Activated naive CD8-positive, alpha-beta T cell treated with anti-CD3 and anti-CD28 coated beads, Interleukin-2, amount 10 ng/mL, durations not matched to agents 7 days and 5 days (primary cell): ENCODE results near the gene HSD11B2. TPM values are rescaled to one million over a fixed set of nuclear protein-coding genes. Genes with fewer than 3 reads are reported as not detected.

Experiments
- ATAC-seq: fragments of 150-1000 bp; cut with Tn5 transposase; one replicate; pipeline ENCODE4 v1.10.0; 2021; ENCODE audit warnings: low read depth, moderate library complexity
- POLR2A ChIA-PET: fragments of 350-600 bp; sonication (Branson Sonifier 250); formaldehyde crosslinking; loops from one replicate; lab custom pipeline; 2021; ENCODE audit warnings: antibody characterized with exemption; lab: Charles Lee
- DNase-seq: peaks from one replicate; pipeline ENCODE4 v3.0.0; 2021
- H3K27ac Mint-ChIP-seq: one replicate; pipeline ENCODE4 v1.8.0; 2022; ENCODE audit warnings: mild to moderate bottlenecking, mixed read lengths
- H3K27me3 Mint-ChIP-seq: one replicate; pipeline ENCODE4 v1.8.0; 2022; ENCODE audit warnings: mild to moderate bottlenecking, moderate library complexity, mixed read lengths
- H3K36me3 Mint-ChIP-seq: one replicate; pipeline ENCODE4 v1.8.0; 2021; ENCODE audit warnings: mild to moderate bottlenecking, mixed read lengths
- H3K4me1 Mint-ChIP-seq: one replicate; pipeline ENCODE4 v1.8.0; 2021; ENCODE audit warnings: mixed read lengths
- H3K4me3 Mint-ChIP-seq: one replicate; pipeline ENCODE4 v1.8.0; 2022; ENCODE audit warnings: mild to moderate bottlenecking, moderate library complexity, mixed read lengths
- H3K9me3 Mint-ChIP-seq: one replicate; pipeline ENCODE4 v1.8.0; 2021; ENCODE audit warnings: mixed read lengths
- total RNA-seq, 2 experiments: library from RNA; stranded (reverse); gene quantifications; one replicate each; pipeline ENCODE4 v1.2.3, GENCODE V29; 2021

Gene HSD11B2
- total RNA-seq, 2 experiments from 2014 or later = not detected

DNA sequence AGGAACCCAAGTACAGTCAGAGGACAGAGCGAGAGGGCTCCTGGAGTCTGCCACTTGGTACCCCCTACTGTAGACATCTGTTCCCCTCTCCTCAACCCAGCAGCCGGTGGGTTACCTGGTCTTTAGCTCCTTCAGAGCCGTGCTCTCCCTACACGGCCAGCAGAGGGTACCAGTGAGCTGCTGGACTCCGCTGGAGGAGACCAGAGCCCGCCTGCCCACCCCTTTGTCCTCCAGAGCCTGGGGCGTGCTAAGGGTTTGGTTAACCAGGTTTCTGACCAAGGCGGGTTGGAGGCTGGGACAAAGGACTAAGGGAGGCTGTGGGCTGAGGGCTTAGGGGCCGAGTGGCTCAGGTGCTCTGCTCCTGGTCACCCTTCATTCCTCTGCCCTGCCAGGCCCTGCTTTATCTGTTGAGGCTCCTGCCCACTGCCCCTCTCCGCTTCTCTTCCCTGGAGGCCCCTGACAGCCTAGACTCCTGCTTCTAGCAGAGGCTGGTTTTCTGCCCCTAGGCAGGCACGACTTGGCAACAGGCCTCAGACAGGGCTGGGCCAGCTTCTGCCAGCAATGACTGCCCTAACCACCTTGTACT, 2.7 kb upstream of the HSD11B2 start:
- no peak overlapping the region for H3K27ac Mint-ChIP-seq
- peaks cover 48% of the 10 kb centered on the region for H3K27me3 Mint-ChIP-seq
- ATAC-seq = peak; percentile 53
- H3K4me3 Mint-ChIP-seq = no peak overlapping the region
- H3K9me3 Mint-ChIP-seq = no peaks in the 10 kb centered on the region
- DNase-seq = peak; percentile 68
- no peaks in the 10 kb centered on the region for H3K36me3 Mint-ChIP-seq
- POLR2A ChIA-PET = interaction anchor here (0.6 to 1.2 kb wide), 4 partner anchors 12 to 53 kb away, joined by 3 to 4 read pairs (median 3); partner anchors contain the start of genes ATP6V0D1 and ZDHHC1
- H3K4me1 Mint-ChIP-seq = peaks cover 7% of the 10 kb centered on the region

DNA sequence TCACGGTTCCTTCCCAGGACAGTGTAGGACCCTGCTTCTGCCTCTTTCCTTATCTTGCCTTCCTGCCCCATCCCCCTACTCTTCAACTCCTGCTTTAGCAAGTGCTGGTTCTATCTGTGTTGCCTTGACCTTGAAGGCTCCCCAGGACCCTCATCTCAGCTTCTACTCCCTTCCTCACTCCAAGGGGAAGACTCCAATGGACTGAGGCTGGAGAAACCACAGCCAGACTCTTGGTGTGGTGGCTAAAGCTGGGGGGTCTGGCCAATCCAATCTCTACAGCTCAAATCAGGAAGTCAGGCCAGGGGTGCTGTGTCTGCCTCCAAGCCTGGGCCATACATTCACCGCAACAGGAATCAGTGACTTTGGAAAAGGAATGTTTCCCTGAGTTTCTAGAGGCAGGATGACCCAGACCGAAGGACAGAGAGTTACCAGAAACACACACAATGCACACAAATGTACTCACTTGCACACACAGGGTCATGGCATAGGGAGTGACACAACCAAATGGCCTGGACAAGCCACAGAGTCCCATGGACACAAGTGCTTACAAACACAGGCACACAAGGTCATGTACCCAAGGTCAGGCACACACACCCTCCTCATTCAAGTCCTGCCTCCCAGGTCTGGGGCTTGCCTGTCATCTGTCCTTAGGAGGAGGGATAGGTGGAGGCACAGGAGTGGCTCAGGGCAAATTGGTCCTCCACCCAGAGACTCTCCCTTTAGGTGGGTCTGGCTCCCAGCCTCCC, 1.7 kb upstream of the HSD11B2 start:
- POLR2A ChIA-PET = no interaction called here
- Mint-ChIP-seq H3K36me3 (no peaks in the 10 kb centered on the region), H3K4me3 (peak overlapping the region; percentile 43), H3K27me3 (peaks cover 45% of the 10 kb centered on the region), H3K4me1 (peaks cover 7% of the 10 kb centered on the region), H3K9me3 (no peaks in the 10 kb centered on the region), H3K27ac (no peak overlapping the region)
- no peak for ATAC-seq
- DNase-seq = no peak

DNA sequence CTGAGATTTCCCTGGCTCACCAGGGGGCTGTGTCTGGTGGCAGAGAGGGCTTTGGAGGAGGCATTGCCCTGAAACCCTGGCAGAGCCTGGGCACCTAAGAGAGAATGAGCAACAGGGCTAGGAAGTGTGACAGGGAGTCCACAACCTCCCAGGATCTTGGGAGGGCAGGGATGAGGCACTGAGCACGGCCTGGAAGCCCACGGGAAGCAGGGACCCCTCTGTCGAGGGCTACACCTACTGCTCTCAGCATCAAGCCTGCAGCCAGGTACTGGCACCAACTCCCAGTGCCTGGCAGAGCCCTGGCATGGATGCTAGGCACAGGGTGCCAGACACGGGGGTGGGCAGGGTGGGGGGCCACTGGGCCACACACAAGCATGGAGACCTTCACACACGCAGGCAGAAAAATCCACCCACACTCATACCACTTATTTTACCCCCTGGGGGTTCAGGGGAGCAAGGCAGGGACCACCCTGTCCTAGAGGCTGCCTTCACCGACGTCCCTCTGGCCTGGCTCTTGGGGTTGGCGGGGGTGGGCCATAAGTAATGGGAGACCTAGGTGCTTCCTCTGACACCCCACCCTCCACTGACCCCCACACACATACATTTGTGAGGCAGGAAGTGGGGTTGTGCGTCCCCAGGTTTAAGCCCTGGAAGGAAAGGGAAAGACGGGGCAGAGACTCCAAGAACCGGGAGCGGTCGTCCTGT, 970 bp upstream of the HSD11B2 start:
- Mint-ChIP-seq H3K4me1 (peaks cover 7% of the 10 kb centered on the region), H3K27me3 (peaks cover 43% of the 10 kb centered on the region), H3K4me3 (peak overlapping the region; percentile 77), H3K27ac (no peak overlapping the region), H3K36me3 (no peaks in the 10 kb centered on the region), H3K9me3 (no peaks in the 10 kb centered on the region)
- DNase-seq (no peak), ATAC-seq (no peak)
- POLR2A ChIA-PET = no interaction called here

DNA sequence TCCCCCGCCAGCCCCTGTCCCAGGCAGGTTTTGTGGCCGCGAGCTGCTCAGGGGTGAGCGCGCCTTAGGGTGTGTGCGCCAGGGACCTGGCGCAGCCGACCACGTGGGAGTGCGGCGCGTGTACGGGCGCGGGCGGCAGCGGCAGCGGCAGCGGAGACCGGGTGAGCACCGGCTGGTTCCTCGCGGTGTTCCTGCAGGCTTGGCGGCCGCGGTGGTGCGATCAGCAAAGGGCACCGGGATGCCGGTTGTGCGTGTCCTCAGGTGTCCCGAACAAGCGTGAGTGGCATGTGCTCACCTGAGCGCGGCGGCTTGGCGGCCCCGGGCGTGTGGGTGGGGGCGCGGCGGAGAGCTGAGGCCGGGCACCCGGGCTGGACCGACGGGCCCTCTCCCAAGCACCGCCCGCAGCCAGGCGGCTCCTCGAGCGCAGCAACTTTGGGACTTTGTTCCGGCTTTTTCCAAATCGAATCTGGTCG, 381 bp upstream of the HSD11B2 start:
- Mint-ChIP-seq H3K27ac (no peak overlapping the region), H3K4me1 (peaks cover 7% of the 10 kb centered on the region), H3K36me3 (no peaks in the 10 kb centered on the region), H3K27me3 (peaks cover 38% of the 10 kb centered on the region), H3K4me3 (peak overlapping the region; percentile 77), H3K9me3 (no peaks in the 10 kb centered on the region)
- POLR2A ChIA-PET = no interaction called here
- peak; percentile 54 for DNase-seq
- peak; percentile 23 for ATAC-seq

DNA sequence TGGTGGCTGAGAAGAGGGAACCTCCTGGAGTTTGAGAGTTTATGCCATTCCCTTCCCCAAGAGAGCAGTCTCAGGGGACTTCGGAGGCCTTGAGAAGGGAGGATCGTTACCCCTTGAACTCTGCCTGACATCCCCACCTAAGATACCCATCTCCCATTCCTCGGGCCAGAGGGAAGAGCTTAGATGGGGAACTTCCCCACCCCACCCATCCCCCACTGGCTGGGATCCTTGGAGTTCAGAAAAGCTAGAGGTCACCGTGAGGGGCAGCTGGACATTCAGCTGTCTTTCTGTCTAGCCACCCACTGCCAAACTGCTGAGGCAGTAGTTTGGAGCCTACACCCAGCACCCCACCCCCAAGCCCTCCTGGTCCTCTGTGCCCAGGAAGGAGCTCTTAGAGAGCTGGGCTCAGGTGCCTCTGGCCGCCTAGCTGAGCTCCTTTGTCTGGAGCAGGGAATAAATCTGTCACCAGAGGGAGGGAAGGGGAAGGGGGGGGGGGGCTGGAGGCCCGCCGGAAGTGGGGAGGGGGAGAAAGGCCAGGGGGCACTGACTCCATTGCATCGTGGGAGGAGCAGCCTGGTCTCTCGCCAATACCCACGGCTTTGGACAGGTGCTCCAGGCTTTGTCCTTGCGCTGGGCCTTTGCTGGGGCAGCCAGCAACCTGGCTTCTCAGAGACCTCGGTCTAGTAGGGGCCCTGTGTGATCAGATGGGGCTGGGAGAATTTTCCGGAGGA, 1.0 kb downstream of the HSD11B2 start:
- peaks cover 7% of the 10 kb centered on the region for H3K4me1 Mint-ChIP-seq
- H3K27ac Mint-ChIP-seq = no peak overlapping the region
- H3K27me3 Mint-ChIP-seq = peaks cover 33% of the 10 kb centered on the region
- DNase-seq (no peak), ATAC-seq (no peak)
- peaks cover under 1% of the 10 kb centered on the region for H3K36me3 Mint-ChIP-seq
- H3K9me3 Mint-ChIP-seq = no peaks in the 10 kb centered on the region
- POLR2A ChIA-PET = no interaction called here
- H3K4me3 Mint-ChIP-seq = peak overlapping the region; percentile 49

DNA sequence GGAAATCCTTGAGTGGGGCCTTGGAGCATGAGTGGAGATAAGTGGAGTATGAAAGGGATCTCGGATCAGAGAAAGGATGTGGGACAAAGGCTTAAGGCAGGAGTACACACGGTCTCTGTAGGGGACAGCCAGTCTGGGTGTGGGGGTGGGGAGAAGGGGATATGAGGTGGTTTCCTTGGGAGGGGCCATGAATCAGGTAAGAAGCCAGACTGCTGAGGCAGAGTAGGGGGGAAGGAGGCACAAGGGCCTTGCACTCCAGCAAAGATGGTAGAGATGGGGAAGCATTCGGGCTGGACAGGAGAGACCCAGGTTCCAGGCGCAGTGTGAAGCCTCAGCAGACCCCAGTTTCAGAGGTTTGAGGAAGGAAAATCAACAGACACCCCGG, 1.6 kb downstream of the HSD11B2 start:
- H3K27me3 Mint-ChIP-seq = peaks cover 33% of the 10 kb centered on the region
- H3K27ac Mint-ChIP-seq = no peak overlapping the region
- H3K9me3 Mint-ChIP-seq = no peaks in the 10 kb centered on the region
- no peak for DNase-seq
- ATAC-seq = no peak
- peaks cover 3% of the 10 kb centered on the region for H3K36me3 Mint-ChIP-seq
- H3K4me3 Mint-ChIP-seq = peak overlapping the region; percentile 39
- POLR2A ChIA-PET = no interaction called here
- H3K4me1 Mint-ChIP-seq = peaks cover 7% of the 10 kb centered on the region

DNA sequence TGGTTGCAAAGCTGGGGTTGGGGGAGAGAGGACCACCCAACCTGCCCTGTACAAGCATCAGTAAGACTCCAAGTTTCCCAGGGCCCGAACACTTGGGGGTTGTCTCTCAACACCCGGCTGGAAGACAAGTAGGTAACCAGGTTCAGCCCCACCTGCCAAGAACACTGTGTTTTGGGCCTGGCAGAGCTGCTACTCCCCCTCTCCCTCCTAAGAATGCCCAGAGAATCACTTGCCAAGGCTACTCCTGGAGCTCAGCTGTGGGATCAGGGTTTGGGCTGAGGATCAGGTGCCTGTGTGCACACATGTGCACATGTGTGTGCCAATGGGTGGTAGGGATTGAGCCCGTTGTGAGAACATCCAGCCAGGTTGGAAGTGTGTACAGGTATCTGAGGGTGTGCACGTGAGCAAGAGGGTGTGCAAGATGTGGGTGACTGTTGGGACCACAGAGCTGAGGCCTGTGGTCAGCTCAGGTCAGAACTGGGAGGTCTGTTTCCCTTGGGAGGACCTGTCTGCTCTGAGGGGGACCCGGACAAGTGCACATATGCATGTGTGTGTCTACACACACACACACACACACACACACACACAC, 2.3 kb downstream of the HSD11B2 start:
- no peak for DNase-seq
- Mint-ChIP-seq H3K27me3 (peaks cover 33% of the 10 kb centered on the region), H3K36me3 (peaks cover 4% of the 10 kb centered on the region), H3K9me3 (no peaks in the 10 kb centered on the region), H3K27ac (no peak overlapping the region), H3K4me1 (peaks cover 7% of the 10 kb centered on the region), H3K4me3 (no peak overlapping the region)
- no peak for ATAC-seq
- POLR2A ChIA-PET = no interaction called here

DNA sequence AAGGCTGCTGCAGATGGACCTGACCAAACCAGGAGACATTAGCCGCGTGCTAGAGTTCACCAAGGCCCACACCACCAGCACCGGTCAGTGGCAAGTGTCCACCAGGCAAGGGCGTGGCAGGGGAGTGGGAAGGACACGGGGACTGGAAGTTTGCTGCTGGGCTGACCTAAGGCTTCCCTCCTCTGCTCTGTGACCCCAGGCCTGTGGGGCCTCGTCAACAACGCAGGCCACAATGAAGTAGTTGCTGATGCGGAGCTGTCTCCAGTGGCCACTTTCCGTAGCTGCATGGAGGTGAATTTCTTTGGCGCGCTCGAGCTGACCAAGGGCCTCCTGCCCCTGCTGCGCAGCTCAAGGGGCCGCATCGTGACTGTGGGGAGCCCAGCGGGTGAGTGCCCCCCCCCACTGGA, 4.8 kb downstream of the HSD11B2 start:
- Mint-ChIP-seq H3K4me1 (peaks cover 4% of the 10 kb centered on the region), H3K9me3 (no peaks in the 10 kb centered on the region), H3K27ac (no peak overlapping the region), H3K4me3 (no peak overlapping the region), H3K27me3 (peaks cover 14% of the 10 kb centered on the region), H3K36me3 (peaks cover 9% of the 10 kb centered on the region)
- POLR2A ChIA-PET = no interaction called here
- DNase-seq = no peak
- no peak for ATAC-seq

DNA sequence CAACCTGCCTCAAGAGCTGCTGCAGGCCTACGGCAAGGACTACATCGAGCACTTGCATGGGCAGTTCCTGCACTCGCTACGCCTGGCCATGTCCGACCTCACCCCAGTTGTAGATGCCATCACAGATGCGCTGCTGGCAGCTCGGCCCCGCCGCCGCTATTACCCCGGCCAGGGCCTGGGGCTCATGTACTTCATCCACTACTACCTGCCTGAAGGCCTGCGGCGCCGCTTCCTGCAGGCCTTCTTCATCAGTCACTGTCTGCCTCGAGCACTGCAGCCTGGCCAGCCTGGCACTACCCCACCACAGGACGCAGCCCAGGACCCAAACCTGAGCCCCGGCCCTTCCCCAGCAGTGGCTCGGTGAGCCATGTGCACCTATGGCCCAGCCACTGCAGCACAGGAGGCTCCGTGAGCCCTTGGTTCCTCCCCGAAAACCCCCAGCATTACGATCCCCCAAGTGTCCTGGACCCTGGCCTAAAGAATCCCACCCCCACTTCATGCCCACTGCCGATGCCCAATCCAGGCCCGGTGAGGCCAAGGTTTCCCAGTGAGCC, 5.8 kb downstream of the HSD11B2 start:
- DNase-seq = no peak
- H3K9me3 Mint-ChIP-seq = no peaks in the 10 kb centered on the region
- peaks cover 9% of the 10 kb centered on the region for H3K36me3 Mint-ChIP-seq
- H3K4me3 Mint-ChIP-seq = no peak overlapping the region
- H3K27me3 Mint-ChIP-seq = peaks cover 11% of the 10 kb centered on the region
- POLR2A ChIA-PET = no interaction called here
- ATAC-seq = no peak
- peaks cover 4% of the 10 kb centered on the region for H3K4me1 Mint-ChIP-seq
- peak overlapping the region; percentile 42 for H3K27ac Mint-ChIP-seq

DNA sequence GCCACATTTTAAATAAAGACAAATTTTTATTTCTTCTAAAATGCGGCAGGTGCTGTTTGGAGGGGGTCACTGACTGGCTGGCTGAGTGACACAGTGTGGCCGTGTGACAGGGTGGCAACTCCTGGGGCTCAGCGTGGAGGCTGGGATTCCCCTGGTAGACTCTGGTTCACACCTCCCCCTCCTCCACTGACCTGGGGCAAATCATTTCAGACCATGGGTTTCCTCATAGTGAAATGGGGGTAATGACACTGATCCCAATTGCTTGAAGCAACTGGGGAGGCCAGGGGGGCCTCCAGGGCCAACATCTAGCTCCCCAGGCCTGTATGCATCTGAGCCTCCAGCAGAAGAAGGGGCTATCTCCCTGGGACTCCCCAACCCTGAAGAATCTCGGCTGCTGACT, 6.6 kb downstream of the HSD11B2 start:
- ATAC-seq = no peak
- no peaks in the 10 kb centered on the region for H3K9me3 Mint-ChIP-seq
- DNase-seq = no peak
- H3K27ac Mint-ChIP-seq = no peak overlapping the region
- peaks cover 9% of the 10 kb centered on the region for H3K36me3 Mint-ChIP-seq
- peaks cover 3% of the 10 kb centered on the region for H3K4me1 Mint-ChIP-seq
- no peak overlapping the region for H3K4me3 Mint-ChIP-seq
- peaks cover 5% of the 10 kb centered on the region for H3K27me3 Mint-ChIP-seq
- POLR2A ChIA-PET = no interaction called here

DNA sequence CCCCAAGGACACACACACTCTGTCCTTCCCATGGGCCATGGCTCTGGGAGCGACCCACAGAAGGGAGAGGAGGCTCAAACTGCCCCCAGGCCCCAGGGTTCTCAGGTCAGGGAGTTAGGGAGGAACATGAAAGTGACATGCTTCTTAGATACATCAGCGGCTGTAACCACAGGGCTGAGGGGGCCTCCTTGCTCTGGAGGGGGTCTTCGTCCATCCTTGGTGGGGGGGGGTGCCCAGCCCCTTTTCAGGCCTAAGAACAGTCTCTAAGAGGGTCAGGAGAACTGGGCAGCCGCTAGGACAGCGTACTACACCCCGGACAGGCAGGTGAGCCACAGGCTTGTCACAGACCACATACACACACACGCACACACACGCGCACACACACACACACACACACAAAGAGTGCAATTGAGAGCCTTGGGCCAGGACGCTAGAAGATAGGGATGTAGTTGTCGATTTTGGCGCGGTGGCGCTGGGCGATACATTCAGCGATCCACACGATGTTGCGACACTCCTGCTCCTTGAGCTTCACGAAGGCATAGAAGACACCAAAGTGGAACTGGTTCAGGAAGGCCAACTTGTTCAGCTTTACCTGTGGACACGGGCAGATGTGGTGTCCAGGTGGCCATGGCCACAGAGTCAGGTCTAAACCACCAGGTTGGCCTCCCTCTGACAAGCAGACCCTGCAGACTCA, 7.3 kb downstream of the HSD11B2 start:
- no peak overlapping the region for H3K27ac Mint-ChIP-seq
- H3K27me3 Mint-ChIP-seq = peaks cover 3% of the 10 kb centered on the region
- no peaks in the 10 kb centered on the region for H3K9me3 Mint-ChIP-seq
- ATAC-seq = no peak
- no peak overlapping the region for H3K4me3 Mint-ChIP-seq
- H3K36me3 Mint-ChIP-seq = peaks cover 9% of the 10 kb centered on the region
- no peak for DNase-seq
- peaks cover 2% of the 10 kb centered on the region for H3K4me1 Mint-ChIP-seq
- POLR2A ChIA-PET = no interaction called here

DNA sequence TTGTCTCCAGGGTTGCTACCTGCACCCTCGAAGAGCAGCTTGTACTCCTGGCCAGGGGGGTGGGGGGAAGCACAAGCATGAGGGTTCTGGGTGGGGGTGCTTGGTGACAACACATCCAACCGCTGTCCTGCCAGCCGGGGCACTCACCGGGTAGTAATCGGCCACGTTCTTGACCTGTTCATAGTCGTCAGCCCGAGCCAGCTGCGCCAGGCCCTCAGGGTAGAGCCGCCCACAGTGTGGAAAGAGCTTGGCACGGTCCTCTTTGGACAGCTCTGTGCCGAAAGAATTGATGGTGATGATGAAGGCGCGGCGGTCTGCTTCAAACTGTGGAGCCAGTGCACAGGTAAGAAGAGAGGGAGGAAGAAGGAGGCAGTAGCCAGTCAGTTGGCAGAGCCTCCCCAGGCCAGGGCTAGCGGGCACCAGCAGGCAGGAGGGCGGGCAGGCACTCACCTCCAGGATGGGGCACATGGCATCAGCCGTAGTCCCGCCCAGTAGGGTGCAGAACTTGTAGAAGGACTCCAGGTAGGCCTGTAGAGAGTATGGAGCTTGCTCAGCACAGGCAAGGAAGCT, 8.0 kb downstream of the HSD11B2 start:
- Mint-ChIP-seq H3K4me1 (peaks cover 2% of the 10 kb centered on the region), H3K4me3 (no peak overlapping the region), H3K27ac (no peak overlapping the region), H3K36me3 (peaks cover 9% of the 10 kb centered on the region), H3K27me3 (no peaks in the 10 kb centered on the region), H3K9me3 (no peaks in the 10 kb centered on the region)
- DNase-seq (no peak), ATAC-seq (no peak)
- POLR2A ChIA-PET = no interaction called here
